ENCODE data around the gene ACOX2. TPM values are rescaled to one million over a fixed set of nuclear protein-coding genes. Genes with fewer than 3 reads are reported as not detected.

The ACOX2 gene
- total RNA-seq, 4 donors from 2014 or later, result 18.3 to 28.9 (median 20.2) TPM

DNA sequence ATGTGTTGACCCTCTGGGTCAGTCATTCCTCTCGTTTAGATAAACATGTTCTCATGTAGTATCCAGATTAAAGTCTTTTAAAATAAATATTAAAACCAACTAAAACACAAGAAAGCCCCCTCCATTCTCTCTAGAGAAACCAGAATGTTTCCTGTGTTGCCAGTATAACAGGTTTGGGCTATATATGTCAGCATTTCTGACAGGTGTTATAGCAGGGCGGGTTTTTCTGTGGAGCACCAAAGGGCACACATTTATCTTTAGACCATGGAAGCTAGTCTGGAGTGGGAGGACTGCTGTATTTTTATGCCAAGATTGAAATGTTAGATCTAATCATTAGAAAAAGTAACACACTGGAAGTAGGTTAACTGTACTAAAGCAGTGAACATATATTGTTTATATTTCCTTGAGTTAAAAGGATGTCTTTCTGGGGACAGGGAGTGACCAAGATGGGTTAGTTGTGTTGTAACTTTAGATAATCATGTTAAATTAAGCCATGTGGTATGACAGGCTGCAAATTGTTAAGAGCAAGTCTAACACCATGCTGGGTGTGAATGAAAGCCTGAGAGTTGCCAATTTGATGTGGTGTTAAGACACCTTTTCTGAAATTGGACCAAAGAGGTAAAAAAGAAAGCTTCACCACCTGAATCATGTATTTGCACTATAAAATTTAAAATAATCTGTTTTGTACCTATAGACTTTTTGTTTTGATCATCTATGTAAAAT lies 29.5 kb downstream of the ACOX2 start:
- Histone ChIP-seq H3K27me3 (no peaks in the 10 kb centered on the region), H3K4me1 (peaks cover 0 to 11% (median 7%) of the 10 kb centered on the region in 4 donors), H3K4me3 (no peak overlapping the region), H3K9me3 (no peaks in the 10 kb centered on the region), H3K27ac (replicated peaks in 1 of 4) (no peak overlapping the region), H3K36me3 (peaks cover 2 to 64% (median 49%) of the 10 kb centered on the region in 4 donors)
- WGBS, result 61% methylated on average over 2 of the region's 2 CpGs
- DNase-seq (ENCODE audit: extremely low spot score), result no peak
- TF ChIP-seq CTCF (IDR thresholded peaks at IDR 0.05), result no peak
- no peak for TF ChIP-seq POLR2A (IDR thresholded peaks at IDR 0.05; ENCODE audit: low read depth)
- no peak for TF ChIP-seq POLR2AphosphoS5 (IDR thresholded peaks at IDR 0.05)
- no peak for TF ChIP-seq EP300 (IDR thresholded peaks at IDR 0.05)
- intact Hi-C loops (cut with DNase I), result no loop called here

DNA sequence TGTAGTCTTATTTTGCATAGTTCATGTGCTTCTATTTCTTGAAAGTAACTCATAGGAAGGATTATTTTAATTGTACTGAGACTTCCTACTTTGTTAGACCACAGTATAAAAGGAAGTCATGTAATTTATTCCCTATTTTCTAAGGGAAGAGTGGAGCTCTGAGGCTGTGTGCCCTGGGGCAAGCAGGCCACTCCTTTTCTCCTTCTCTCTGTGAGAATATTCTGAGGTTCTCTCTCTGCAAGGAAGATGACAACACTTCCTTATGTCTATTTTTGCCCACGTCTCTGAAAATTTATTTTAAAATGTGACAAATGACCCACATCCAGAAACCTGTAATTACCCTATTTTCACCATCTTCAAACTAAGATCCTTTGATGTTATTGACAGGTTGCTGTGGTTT lies 34.1 kb downstream of the ACOX2 start:
- intact Hi-C loops (cut with DNase I), result no loop called here
- Histone ChIP-seq H3K27ac (replicated peaks in 1 of 4) (no peak overlapping the region), H3K9me3 (no peaks in the 10 kb centered on the region), H3K4me1 (peaks cover 0 to 31% (median 22%) of the 10 kb centered on the region in 4 donors), H3K27me3 (no peaks in the 10 kb centered on the region), H3K4me3 (no peak overlapping the region), H3K36me3 (peaks cover 7 to 52% (median 33%) of the 10 kb centered on the region in 4 donors)
- TF ChIP-seq CTCF (IDR thresholded peaks at IDR 0.05), result no peak
- TF ChIP-seq POLR2A (IDR thresholded peaks at IDR 0.05; ENCODE audit: low read depth), result no peak
- no peak for TF ChIP-seq POLR2AphosphoS5 (IDR thresholded peaks at IDR 0.05)
- TF ChIP-seq EP300 (IDR thresholded peaks at IDR 0.05), result no peak
- 25% methylated on average over 1 of the region's 1 CpG for WGBS
- no peak for DNase-seq (ENCODE audit: extremely low spot score)

DNA sequence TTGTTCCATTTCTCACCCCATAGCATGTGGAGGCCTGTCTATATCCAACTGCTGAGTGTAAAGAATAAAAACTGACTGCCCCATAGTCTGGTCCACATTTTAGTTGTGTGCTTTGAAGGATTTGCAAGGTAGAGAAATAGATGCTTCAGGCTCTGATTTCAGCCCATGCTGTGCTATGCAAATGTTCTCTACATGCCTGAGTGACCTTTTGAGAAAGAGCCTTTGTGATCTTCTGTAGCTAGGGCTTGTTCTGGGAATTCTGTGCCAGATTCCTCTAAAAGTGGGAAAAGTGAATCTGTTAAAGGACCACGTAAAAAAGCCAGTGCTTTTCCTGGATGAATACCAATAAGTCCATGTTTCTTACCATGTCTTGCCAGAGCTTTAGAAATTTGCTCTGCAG lies 39.9 kb downstream of the ACOX2 start:
- TF ChIP-seq POLR2AphosphoS5 (IDR thresholded peaks at IDR 0.05), result no peak
- TF ChIP-seq CTCF (IDR thresholded peaks at IDR 0.05), result no peak
- TF ChIP-seq POLR2A (IDR thresholded peaks at IDR 0.05; ENCODE audit: low read depth), result no peak
- TF ChIP-seq EP300 (IDR thresholded peaks at IDR 0.05), result no peak
- no peak for DNase-seq (ENCODE audit: extremely low spot score)
- 20% methylated on average over 1 of the region's 1 CpG for WGBS
- peaks cover 40 to 80% (median 62%) of the 10 kb centered on the region in 4 donors for H3K4me1 ChIP-seq
- H3K27me3 ChIP-seq, result no peaks in the 10 kb centered on the region
- peaks cover 7 to 18% (median 9%) of the 10 kb centered on the region in 4 donors for H3K36me3 ChIP-seq
- no peaks in the 10 kb centered on the region for H3K9me3 ChIP-seq
- intact Hi-C loops (cut with DNase I), result no loop called here
- H3K4me3 ChIP-seq, result no peak overlapping the region
- H3K27ac ChIP-seq (replicated peaks in 1 of 4), result no peak overlapping the region

DNA sequence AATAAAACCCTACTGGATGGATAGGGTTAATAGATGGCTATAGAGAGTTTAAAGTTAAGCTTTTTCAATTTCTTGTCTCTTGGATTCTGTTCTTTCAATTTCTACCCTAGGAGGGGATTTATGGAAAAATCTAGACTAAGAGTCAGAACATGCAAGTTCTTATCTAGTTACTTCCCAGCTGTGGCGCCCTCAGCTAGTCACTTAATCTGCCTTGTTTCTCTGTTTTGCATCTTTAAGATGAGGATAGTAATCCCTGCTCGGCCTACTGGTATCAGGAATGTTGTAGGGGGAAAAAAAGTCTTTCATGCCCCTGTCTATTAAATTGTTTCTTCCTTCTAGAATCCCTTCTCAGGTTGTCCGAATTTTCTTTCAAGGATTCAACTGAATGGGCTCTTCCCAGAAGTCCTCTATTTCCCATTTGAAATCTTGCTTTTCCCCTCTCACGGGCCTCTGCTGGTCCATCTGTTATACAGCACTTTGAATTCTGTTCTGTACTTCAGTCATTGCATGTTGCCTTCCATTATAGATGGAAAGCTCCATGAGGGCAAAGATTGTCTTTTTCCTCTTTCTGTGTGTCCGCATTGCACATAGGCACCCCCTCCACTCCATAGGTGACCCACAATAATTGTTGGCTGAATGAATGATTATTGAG lies 40.7 kb downstream of the ACOX2 start:
- Histone ChIP-seq H3K4me3 (no peak overlapping the region), H3K9me3 (no peaks in the 10 kb centered on the region), H3K27me3 (no peaks in the 10 kb centered on the region), H3K36me3 (peaks cover 4 to 13% (median 6%) of the 10 kb centered on the region in 4 donors), H3K4me1 (peaks cover 40 to 75% (median 62%) of the 10 kb centered on the region in 4 donors), H3K27ac (replicated peaks in 1 of 4) (no peak overlapping the region)
- no peak for TF ChIP-seq POLR2AphosphoS5 (IDR thresholded peaks at IDR 0.05)
- TF ChIP-seq EP300 (IDR thresholded peaks at IDR 0.05), result no peak
- no peak for TF ChIP-seq CTCF (IDR thresholded peaks at IDR 0.05)
- WGBS, result 93% methylated on average over 5 of the region's 5 CpGs
- no peak for DNase-seq (ENCODE audit: extremely low spot score)
- intact Hi-C loops (cut with DNase I), result no loop called here

Data from esophagus muscularis mucosa (tissue), 4 donors.